Dermis blood vessel endothelial cell (primary cell): ENCODE measurements around the gene SNRNP48. TPM values are rescaled to one million over a fixed set of nuclear protein-coding genes. Genes with fewer than 3 reads are reported as not detected.

Experiments
- DNase-seq: peaks from one replicate; pipeline ENCODE4 v3.0.0; 2010
- total RNA-seq: library from RNA; depleted of rRNA; stranded (reverse); fragments of >200 nt; gene quantifications from 2 replicates; pipeline ENCODE4 v1.2.3, GENCODE V29; 2014

SNRNP48 gene, protein sequence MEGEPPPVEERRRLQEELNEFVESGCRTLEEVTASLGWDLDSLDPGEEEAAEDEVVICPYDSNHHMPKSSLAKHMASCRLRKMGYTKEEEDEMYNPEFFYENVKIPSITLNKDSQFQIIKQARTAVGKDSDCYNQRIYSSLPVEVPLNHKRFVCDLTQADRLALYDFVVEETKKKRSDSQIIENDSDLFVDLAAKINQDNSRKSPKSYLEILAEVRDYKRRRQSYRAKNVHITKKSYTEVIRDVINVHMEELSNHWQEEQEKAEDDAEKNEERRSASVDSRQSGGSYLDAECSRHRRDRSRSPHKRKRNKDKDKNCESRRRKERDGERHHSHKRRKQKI
- 14.3 and 18.5 TPM in 2 replicates for total RNA-seq

DNA sequence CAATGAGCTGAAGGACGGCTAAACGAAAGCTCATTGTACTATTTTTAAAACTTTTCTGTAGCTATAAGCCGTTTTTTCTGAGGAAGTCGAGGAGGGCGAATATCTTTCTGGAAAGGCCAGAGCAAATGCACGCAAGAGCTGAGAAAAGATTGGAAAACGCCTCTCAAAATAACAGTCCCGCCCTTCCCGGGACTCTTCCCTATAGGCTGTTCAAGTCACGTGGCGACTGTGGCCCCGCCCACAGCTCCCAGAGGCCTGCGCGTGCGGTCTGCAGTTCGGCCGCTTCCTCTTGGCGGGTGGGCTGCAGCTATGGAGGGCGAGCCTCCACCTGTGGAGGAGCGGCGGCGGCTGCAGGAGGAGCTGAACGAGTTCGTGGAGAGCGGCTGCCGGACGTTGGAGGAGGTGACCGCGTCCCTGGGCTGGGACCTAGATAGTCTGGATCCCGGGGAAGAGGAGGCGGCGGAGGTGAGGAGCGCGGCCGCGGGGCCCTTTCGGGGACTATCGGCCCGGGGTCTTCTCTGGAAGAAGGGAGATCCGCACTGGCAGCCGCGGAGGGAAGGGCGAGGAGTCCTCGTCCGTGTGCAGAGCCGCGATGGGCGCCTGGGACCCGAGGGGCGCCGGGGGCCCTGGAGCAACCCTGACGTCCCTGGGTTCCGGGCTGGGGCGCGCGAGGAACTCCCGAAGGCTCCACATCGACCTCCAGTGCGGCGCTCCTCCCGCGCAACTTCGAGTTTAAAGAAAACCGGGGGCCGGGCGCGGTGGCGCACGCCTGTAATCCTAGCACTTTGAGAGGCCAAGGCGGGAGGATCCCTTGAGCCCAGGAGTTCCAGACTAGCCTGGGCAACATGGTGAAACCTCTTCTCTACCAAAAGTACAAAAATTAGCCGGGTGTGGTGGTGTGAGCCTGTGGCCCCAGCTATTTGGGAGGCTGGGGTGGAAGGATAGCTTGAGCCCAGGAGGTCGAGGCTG lies at the start of gene SNRNP48:
TSS of gene SNRNP48 (plus strand) at position 250 of the 969 bp plus-strand sequence. CDS start at position 310, 60 bp downstream.
- peak; percentile 95 for DNase-seq

DNA sequence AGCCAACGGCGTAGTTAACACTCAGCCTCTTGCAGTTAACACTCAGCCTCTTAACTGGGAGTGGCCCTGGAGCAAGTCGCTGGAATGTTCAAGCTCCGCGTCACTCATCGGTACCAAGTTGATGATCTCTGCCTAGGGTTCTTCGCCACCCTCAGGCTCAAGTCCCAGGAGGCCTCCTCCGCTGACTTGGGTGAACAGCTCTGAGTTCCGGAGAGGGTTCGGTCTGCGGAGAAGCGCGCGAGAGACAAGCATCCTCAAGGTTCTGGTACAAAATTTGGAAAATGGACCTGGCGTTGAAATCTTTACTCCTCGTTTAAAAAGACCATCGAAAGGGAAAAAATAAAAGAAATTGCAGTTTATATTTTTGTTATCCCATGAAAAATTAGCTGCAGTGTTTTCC lies 49.4 kb upstream of the SNRNP48 start:
- no peak for DNase-seq

DNA sequence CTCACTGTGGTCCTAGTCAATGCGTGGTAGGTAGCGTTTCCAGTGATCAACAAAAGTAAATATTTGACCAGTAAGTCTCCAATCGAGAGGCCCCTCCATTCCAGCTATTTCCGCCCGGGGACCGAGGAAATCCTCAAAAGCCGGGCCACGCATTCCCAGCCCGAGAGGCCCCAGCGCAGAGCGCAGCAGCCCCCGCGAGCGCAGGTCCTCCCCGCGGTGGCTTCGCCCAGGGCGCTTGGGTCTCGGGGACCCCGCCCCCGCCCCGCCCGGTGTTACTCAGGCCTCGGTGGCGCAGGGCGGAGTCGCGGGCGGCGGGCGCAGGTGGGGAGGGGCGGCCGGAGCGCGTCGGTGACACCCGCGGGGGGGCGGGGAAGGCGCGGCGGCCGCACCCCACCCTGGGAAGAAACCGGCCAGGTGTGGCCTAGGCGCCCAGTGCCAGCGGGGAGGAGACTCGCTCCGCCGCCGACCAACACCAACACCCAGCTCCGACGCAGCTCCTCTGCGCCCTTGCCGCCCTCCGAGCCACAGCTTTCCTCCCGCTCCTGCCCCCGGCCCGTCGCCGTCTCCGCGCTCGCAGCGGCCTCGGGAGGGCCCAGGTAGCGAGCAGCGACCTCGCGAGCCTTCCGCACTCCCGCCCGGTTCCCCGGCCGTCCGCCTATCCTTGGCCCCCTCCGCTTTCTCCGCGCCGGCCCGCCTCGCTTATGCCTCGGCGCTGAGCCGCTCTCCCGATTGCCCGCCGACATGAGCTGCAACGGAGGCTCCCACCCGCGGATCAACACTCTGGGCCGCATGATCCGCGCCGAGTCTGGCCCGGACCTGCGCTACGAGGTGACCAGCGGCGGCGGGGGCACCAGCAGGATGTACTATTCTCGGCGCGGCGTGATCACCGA lies 48.6 kb upstream of the SNRNP48 start, which contains the start of gene DSP:
TSS of gene DSP (plus strand) at position 497 of the 890 bp plus-strand sequence. CDS start at position 742, 245 bp downstream.
- DNase-seq = peak; percentile 28

- DNase-seq = peak; percentile 20
Measured at GRCh38 chr6:7542065-7542873, 47.7 kb upstream of the SNRNP48 start.

GRCh38 chr6:7542874-7543624 lies 46.9 kb upstream of the SNRNP48 start:
- DNase-seq = peak; percentile 13

DNA sequence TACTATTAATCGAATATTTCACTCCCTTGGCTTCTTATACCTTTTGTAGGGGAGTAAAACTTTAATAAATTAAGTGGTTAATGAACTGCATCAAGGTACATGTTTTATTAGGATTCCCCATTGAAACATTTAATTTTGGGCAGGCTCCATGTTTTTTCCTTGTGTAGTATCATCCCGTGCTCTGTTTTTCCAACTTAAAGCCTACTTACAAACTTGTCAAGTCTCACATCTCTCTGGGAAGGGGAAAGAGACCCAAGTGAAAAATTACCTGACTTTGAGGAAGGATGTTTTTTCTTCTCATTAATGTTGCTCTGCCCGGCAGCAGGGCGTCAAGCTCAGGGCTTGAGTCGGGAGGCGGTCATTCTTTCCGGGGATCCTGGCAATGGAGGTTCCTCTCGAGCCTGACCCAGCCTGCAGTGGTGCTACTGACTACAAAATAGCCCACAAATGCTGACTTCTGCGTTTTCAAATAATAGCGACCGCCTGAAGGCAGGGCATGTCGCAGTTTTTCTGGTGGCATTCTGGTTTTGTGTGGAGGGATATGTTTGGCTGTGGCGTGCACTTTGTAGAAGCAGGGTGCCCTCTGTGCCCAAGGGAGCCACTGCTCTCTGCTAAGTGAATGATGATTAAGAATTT lies 46.1 kb upstream of the SNRNP48 start:
- DNase-seq = no peak

DNA sequence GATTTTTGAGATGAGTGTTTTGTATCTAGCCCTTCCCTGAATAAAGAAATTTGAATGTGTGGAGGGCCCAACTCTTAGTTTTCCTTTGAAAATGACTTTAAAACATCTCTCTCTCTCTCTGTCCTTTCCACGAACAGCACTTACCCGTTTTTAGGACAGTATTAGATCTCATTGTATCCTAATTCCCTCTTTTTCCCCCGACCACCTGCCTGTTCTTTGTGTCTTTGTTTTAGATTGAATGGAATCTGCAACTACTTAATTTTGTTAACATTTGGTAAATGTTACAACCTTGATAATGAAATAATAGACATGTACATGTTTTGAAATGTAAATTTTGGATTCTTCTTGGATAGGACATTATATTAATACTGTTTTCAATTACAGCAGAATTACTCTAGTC lies 45.4 kb upstream of the SNRNP48 start:
- no peak for DNase-seq

GRCh38 chr6:7545316-7546019 lies 44.5 kb upstream of the SNRNP48 start:
- no peak for DNase-seq

- DNase-seq = no peak
Measured at GRCh38 chr6:7546020-7546369, 44.0 kb upstream of the SNRNP48 start.

- no peak for DNase-seq
Measured at GRCh38 chr6:7546383-7546782, 43.6 kb upstream of the SNRNP48 start.

- no peak for DNase-seq
Measured at GRCh38 chr6:7546896-7547295, 43.1 kb upstream of the SNRNP48 start.

DNA sequence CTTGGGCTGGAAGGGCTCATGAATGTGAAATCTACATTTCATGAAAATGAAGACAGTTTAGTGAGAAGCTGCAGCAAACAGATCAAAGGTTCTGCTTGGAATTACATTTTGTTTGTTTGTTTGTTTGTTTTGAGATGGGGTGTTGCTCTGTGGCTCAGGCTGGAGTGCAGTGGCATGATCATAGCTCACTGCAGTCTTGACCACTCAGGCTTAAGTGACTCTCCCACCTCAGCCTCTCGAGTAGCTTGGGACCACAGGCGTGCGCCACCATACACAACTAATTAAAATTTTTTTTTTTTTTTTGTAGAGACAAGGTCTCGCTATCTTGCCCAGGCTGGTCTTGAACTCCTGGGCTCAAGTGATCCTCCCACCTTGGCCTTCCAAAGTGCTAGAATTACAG lies 42.7 kb upstream of the SNRNP48 start:
- no peak for DNase-seq

DNA sequence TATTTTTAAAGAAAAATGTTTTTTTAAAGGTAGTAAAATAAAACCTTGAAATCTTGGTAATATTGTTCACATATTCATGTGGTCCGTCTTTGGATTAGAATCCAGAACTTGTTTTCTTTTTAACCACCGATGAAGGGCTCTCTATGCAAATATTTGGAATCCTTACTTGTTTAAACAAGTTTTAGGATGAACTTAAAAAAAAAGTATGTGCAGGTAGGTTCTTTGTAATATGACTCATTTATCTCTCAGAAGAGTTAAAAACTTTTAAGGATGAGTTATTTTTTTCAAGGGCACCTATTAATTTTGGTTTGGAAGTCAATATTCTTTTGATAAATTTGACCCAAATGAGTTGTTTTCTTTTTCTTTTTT lies 39.6 kb upstream of the SNRNP48 start:
- DNase-seq = no peak

DNA sequence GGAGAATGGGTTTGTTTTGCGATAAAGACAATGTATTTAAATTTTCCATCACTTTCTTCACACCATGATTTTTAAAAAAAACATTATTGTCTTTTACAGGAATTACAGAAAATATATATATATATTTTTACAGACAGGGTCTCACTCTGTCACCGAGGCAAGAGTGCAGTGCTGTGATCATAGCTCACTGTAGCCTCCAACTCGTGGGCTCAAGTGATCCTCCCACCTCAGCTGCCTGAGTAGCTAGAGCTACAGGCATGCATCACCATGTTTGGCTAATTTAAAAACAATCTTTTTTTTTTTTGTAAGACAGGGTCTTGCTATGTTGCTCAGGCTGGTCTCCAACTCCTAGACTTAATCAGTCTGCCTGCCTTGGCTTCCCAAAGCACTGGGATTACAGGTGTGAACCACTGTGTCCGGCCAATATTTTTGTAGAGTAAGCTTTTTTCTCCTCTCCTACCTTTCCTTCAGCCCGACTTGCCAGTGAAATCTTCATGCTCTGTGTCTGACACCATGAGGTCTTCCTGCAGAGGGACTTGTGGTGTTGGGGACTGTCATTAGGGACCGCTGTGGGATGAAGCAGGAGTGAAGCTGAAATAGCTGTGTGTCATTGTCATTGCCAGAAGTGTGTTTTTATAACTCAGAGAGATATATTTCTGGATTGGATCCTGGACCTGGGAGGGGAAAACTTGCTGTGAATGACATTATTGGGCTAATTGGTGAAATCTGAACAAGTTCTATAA lies 35.3 kb upstream of the SNRNP48 start:
- no peak for DNase-seq

DNA sequence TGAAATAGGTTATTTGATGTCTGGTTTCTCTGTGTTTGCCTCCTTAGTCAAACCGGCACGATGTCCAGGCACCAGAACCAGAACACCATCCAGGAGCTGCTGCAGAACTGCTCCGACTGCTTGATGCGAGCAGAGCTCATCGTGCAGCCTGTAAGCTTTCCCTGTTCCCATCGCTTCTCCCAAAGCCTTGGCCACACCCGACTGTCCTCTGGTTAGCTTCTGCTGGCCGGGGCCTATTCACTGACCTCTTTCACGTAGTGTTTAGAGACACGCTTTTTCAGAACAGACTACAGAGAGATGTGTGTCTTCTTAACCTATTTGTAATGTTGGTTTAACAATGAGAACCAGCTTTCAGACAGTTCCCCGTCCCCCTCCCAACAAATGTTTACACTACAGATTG lies 34.3 kb upstream of the SNRNP48 start:
- DNase-seq = no peak

DNA sequence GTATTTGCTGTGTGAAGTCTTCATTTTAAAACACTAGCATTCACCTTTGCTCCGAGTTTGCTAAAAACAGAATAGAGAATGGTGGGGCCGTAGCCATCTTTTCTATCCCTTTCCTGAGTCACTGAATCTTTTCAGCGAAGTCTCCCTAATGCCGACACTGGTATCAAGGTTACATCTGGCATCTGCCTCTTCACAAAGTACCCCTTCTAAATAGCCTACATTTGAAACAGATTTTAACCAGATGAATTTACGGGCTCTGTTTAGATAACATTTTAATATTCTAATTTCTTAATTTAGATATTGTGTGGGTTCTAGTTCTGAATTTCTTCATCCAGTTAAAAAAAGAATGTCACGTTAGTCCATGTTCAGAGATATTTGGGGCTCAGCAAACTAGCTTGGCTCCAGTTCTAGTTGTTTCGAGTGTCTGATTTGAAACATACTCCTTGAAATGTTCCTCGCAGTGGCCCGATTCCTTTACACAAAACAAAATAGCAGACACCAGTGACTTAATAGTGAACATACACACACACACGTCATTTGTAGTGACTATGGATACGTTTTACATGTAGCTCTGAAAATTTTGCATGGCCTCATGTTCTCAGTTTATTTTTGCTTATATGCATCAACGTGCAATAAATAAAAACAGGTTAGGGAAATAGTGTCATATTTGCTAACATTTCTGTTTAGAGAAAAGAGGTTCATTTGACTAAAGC lies 33.4 kb upstream of the SNRNP48 start:
- no peak for DNase-seq

DNA sequence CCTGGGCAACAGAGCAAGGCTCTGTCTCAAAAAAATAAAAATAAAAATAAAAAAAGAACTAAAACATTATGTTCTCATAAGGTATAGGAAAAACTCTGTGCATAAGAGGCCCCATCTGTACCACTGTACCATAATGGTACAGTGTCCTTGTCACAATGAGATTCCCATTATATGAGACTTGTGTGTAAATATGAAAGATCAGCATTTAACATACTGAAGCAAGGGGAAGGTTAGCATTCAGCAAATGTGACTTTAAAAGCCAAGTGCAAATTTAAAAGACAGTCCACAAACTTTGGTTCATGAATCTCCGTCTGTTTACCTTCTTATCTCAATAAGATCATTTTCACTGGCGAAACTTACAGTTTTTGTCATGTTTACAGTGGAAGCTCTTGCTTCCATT lies 32.3 kb upstream of the SNRNP48 start:
- no peak for DNase-seq

- DNase-seq = no peak
Measured at GRCh38 chr6:7558781-7559180, 31.2 kb upstream of the SNRNP48 start.
